Gastrocnemius medialis (tissue), 4 donors: ENCODE results near the gene TEKTIP1.
"Not testable (repeated sequence)": the region's sequence is repeated elsewhere in the genome, so short reads cannot be mapped to it uniquely, and the experiment has no call there.

Experiments
- CTCF ChIP-seq, 5 experiments: fragments of 450-650 bp in 3 of 5; fragments of 200-600 bp in 2 of 5; sonication (generic) in 2 of 5; IDR thresholded peaks in 4 of 5; conservative IDR thresholded peaks in 1 of 5; 1 replicate in 4 of 5; 2 replicates in 1 of 5; pipeline ENCODE4 v1.5.1; 2016 to 2019; ENCODE audit warnings: antibody characterized with exemption in 5 of 5, mild to moderate bottlenecking in 3 of 5, moderate library complexity in 3 of 5
- POLR2A ChIP-seq, 2 donors: fragments of 450-650 bp; IDR thresholded peaks; one replicate each; pipeline ENCODE4 v1.6.1; 2017; ENCODE audit warnings: antibody characterized with exemption in 2 of 2, mild to moderate bottlenecking in 2 of 2, moderate library complexity in 2 of 2

DNA sequence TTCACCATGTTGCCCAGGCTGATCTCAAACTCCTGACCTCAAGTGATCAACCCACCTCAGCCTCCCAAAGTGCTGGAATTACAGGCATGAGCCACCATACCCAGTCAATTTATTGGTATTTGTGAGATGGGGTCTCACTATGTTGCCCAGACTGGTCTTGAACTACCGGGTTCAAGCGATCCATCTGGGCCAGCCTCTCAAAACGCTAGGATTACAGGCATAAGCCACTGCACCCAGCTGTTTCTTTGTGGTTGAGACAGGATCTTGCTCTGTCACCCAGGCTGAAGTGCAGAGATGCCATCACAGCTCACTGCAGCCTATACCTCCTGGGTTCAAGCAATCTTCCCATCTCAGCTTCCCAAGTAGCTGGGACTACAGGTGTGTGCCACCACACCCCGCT lies 42.8 kb downstream of the TEKTIP1 start:
- not testable (repeated sequence) for TF ChIP-seq CTCF (IDR thresholded peaks at IDR 0.05 in 4 of 5, conservative IDR thresholded peaks at IDR 0.05 in 1 of 5); POLR2A (IDR thresholded peaks at IDR 0.05)
